Measurements from ENCODE around the gene UBE2G1. TPM values are rescaled to one million over a fixed set of nuclear protein-coding genes. Genes with fewer than 3 reads are reported as not detected.

Gene UBE2G1
- total and polyA plus RNA-seq, 2 donors from 2014 or later = 26.7 to 50.9 TPM

- no peak overlapping the region for H3K27ac ChIP-seq (ENCODE audit: low read depth in 2 of 2, low read length in 2 of 2)
- H3K9ac ChIP-seq (ENCODE audit: low read length in 3 of 3) = no peak overlapping the region
- no peaks in the 10 kb centered on the region for H3K9me3 ChIP-seq (ENCODE audit: control insufficient read depth in 2 of 3, insufficient read depth in 1 of 3, low read length in 3 of 3)
- no peaks in the 10 kb centered on the region for H3K36me3 ChIP-seq (ENCODE audit: control insufficient read depth in 2 of 3, insufficient read depth in 3 of 3, low read length in 3 of 3)
- no peak for TF ChIP-seq CTCF (IDR thresholded peaks at IDR 0.05; ENCODE audit: borderline replicate concordance, extremely low read depth, insufficient read depth)
- intact Hi-C loops (cut with DNase I) = no loop called here
- no peak overlapping the region for H3K4me3 ChIP-seq (ENCODE audit: low read length in 3 of 3)
- DNase-seq (no peak), FAIRE-seq (no peak)
- H3K4me1 ChIP-seq (ENCODE audit: control insufficient read depth in 2 of 3, insufficient read depth in 2 of 3, low read depth in 1 of 3, low read length in 3 of 3) = peaks cover 0 to 3% (median 0%) of the 10 kb centered on the region in 3 donors
- H3K27me3 ChIP-seq (ENCODE audit: control insufficient read depth, insufficient read depth, low read length) = no peaks in the 10 kb centered on the region
These were observed 48.3 kb downstream of the UBE2G1 start for GRCh38 chr17:4318186-4318585.

DNA sequence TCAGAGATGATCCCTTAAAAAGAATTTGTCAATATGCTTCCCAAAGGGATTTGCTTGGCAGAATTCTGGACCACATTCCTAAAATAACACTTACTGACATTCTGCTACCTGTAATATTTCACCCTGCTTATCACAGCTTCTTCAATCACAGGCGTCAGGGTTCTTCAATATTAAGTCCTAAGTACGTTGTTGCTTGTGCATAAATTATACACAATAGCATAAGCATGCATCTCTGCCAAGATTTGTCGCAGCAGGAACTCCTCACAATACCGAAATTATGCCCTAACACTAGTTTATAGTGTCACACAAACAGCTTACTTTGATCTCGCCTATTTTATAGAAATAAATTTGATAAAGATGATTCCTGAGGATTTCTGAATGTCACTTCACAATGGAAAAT lies 48.9 kb downstream of the UBE2G1 start:
- Histone ChIP-seq H3K9me3 (ENCODE audit: control insufficient read depth in 2 of 3, insufficient read depth in 1 of 3, low read length in 3 of 3) (no peaks in the 10 kb centered on the region), H3K27ac (ENCODE audit: low read depth in 2 of 2, low read length in 2 of 2) (no peak overlapping the region), H3K9ac (ENCODE audit: low read length in 3 of 3) (no peak overlapping the region), H3K36me3 (ENCODE audit: control insufficient read depth in 2 of 3, insufficient read depth in 3 of 3, low read length in 3 of 3) (no peaks in the 10 kb centered on the region), H3K27me3 (ENCODE audit: control insufficient read depth, insufficient read depth, low read length) (no peaks in the 10 kb centered on the region), H3K4me3 (ENCODE audit: low read length in 3 of 3) (no peak overlapping the region), H3K4me1 (ENCODE audit: control insufficient read depth in 2 of 3, insufficient read depth in 2 of 3, low read depth in 1 of 3, low read length in 3 of 3) (peaks cover 0 to 3% (median 0%) of the 10 kb centered on the region in 3 donors)
- peak in 1 of 5 donors; percentile 43 for DNase-seq
- no peak for TF ChIP-seq CTCF (IDR thresholded peaks at IDR 0.05; ENCODE audit: borderline replicate concordance, extremely low read depth, insufficient read depth)
- no peak for FAIRE-seq
- intact Hi-C loops (cut with DNase I) = no loop called here

GRCh38 chr17:4316648-4317047 lies 49.8 kb downstream of the UBE2G1 start:
- H3K4me3 ChIP-seq (ENCODE audit: low read length in 3 of 3) = no peak overlapping the region
- intact Hi-C loops (cut with DNase I) = no loop called here
- TF ChIP-seq CTCF (IDR thresholded peaks at IDR 0.05; ENCODE audit: borderline replicate concordance, extremely low read depth, insufficient read depth) = no peak
- DNase-seq (no peak), FAIRE-seq (no peak)
- H3K4me1 ChIP-seq (ENCODE audit: control insufficient read depth in 2 of 3, insufficient read depth in 2 of 3, low read depth in 1 of 3, low read length in 3 of 3) = peaks cover 0 to 3% (median 0%) of the 10 kb centered on the region in 3 donors
- H3K36me3 ChIP-seq (ENCODE audit: control insufficient read depth in 2 of 3, insufficient read depth in 3 of 3, low read length in 3 of 3) = no peaks in the 10 kb centered on the region
- H3K27me3 ChIP-seq (ENCODE audit: control insufficient read depth, insufficient read depth, low read length) = no peaks in the 10 kb centered on the region
- no peaks in the 10 kb centered on the region for H3K9me3 ChIP-seq (ENCODE audit: control insufficient read depth in 2 of 3, insufficient read depth in 1 of 3, low read length in 3 of 3)
- H3K9ac ChIP-seq (ENCODE audit: low read length in 3 of 3) = no peak overlapping the region
- H3K27ac ChIP-seq (ENCODE audit: low read depth in 2 of 2, low read length in 2 of 2) = no peak overlapping the region

GRCh38 chr17:4314618-4315017 lies 51.9 kb downstream of the UBE2G1 start:
- no peak for FAIRE-seq
- intact Hi-C loops (cut with DNase I) = no loop called here
- Histone ChIP-seq H3K27ac (ENCODE audit: low read depth in 2 of 2, low read length in 2 of 2) (no peak overlapping the region), H3K4me3 (ENCODE audit: low read length in 3 of 3) (no peak overlapping the region), H3K4me1 (ENCODE audit: control insufficient read depth in 2 of 3, insufficient read depth in 2 of 3, low read depth in 1 of 3, low read length in 3 of 3) (peaks cover 0 to 11% (median 3%) of the 10 kb centered on the region in 3 donors), H3K9me3 (ENCODE audit: control insufficient read depth in 2 of 3, insufficient read depth in 1 of 3, low read length in 3 of 3) (no peaks in the 10 kb centered on the region), H3K27me3 (ENCODE audit: control insufficient read depth, insufficient read depth, low read length) (no peaks in the 10 kb centered on the region), H3K9ac (ENCODE audit: low read length in 3 of 3) (no peak overlapping the region), H3K36me3 (ENCODE audit: control insufficient read depth in 2 of 3, insufficient read depth in 3 of 3, low read length in 3 of 3) (no peaks in the 10 kb centered on the region)
- no peak for DNase-seq
- TF ChIP-seq CTCF (IDR thresholded peaks at IDR 0.05; ENCODE audit: borderline replicate concordance, extremely low read depth, insufficient read depth) = no peak
